ENCODE measurements around the gene SIMC1.

DNA sequence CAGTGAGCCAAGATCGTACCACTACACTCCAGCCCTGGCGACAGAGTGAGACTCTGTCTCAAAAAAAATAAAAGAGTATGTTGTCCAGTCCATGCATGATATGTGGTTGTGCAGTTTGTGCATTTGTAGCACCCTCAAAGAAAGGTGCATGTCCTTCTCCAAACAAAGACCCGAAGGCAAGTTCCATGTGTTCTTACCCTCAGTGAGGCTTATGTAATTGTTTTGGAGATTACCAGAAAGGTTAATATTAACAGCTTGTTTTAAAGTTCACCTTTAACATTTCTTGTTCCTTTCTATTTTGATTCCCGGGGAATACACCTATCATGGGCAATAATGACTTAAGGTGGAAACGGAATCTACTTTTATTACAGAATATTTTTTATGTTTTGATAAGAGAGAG, 101.1 kb downstream of the SIMC1 start:
- TF ChIP-seq, protein P1, sequence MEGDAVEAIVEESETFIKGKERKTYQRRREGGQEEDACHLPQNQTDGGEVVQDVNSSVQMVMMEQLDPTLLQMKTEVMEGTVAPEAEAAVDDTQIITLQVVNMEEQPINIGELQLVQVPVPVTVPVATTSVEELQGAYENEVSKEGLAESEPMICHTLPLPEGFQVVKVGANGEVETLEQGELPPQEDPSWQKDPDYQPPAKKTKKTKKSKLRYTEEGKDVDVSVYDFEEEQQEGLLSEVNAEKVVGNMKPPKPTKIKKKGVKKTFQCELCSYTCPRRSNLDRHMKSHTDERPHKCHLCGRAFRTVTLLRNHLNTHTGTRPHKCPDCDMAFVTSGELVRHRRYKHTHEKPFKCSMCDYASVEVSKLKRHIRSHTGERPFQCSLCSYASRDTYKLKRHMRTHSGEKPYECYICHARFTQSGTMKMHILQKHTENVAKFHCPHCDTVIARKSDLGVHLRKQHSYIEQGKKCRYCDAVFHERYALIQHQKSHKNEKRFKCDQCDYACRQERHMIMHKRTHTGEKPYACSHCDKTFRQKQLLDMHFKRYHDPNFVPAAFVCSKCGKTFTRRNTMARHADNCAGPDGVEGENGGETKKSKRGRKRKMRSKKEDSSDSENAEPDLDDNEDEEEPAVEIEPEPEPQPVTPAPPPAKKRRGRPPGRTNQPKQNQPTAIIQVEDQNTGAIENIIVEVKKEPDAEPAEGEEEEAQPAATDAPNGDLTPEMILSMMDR (IDR thresholded peaks at IDR 0.05) = no peak
- TF ChIP-seq POLR2A (IDR thresholded peaks at IDR 0.05) = no peak
